ENCODE data around the gene GPC6. TPM values are rescaled to one million over a fixed set of nuclear protein-coding genes. Genes with fewer than 3 reads are reported as not detected.
A peak's percentile ranks its signal among the peaks of the same experiment; 100 is the strongest.

Gene GPC6
- polyA plus RNA-seq, 4 donors, result 0.22 to 45.0 (median 1.4) TPM

DNA sequence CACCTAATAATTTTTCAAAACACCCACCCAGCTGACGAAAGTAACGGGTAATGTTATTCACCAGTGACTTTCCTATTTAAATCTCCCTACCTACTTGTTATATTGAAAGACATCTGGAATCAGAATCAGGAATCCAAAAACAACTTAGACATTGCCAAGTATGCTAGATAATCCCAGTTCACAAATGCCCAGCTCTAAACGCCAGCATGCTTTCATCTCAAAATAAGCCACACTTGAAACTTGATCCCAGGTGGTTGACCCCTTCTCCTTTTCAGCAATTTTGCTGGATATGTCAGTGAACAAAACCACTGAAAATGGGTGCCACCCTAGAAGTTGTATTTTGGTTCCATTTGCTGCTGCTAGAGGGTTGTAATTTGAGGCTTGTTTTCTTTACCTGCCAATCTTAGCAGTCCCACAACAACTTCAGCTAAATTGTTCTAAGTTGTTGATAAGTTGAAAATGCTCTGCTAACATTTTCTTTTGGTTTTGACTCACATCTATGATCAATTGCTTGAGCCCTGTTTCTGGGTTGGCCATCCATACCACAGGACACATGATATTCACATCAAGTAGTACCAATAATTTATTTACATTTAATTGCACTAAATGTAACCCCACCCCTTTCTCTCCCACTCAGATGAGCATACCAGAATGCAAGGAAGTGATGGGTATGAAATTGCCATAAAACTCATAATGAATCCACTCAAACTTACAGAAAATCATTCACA lies 1186.4 kb downstream of the GPC6 start:
- 51 to 87% (median 68%) methylated on average over 3 of the region's 3 CpGs for WGBS, 3 donors

DNA sequence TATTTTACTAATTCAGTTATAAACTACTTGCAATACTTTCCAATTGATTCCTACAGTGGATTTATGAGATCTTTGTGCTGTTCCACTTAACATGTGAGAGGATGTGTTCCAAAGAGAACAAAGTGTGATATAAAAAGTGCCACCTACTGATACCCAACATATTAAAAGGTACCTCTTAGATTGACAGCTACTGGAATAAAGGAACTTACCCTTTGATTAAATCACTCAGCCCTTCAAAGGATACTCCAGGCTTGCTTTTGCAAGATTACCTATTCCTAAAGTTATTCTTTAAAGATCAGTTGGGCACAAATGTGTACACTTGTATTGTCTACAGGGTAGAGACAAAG lies 1187.0 kb downstream of the GPC6 start:
- H3K4me1 ChIP-seq (ENCODE audit: control insufficient read depth in 3 of 3, insufficient read depth in 2 of 3, low read depth in 1 of 3, low read length in 2 of 3), result peaks cover 0 to 28% (median 0%) of the 10 kb centered on the region in 3 donors
- DNase-seq (no peak), FAIRE-seq (no peak)
- H3K4me3 ChIP-seq (ENCODE audit: low read depth in 1 of 3, low read length in 3 of 3), result no peak overlapping the region
- peaks cover 0 to 4% of the 10 kb centered on the region in 2 donors for H3K9me3 ChIP-seq (ENCODE audit: control insufficient read depth in 2 of 2, insufficient read depth in 1 of 2, low read depth in 1 of 2, low read length in 1 of 2)
- H3K27me3 ChIP-seq (ENCODE audit: control insufficient read depth in 3 of 3, insufficient read depth in 3 of 3, low read length in 3 of 3), result peaks cover 0 to 3% (median 0%) of the 10 kb centered on the region in 3 donors
- no peaks in the 10 kb centered on the region for H3K36me3 ChIP-seq (ENCODE audit: control insufficient read depth in 3 of 3, insufficient read depth in 2 of 3, low read depth in 1 of 3, low read length in 3 of 3)
- H3K27ac ChIP-seq (ENCODE audit: low read depth in 1 of 3, low read length in 2 of 3), result no peak overlapping the region

More for the DNA sequence above, 1186.4 kb downstream of the GPC6 start:
- FAIRE-seq (no peak), DNase-seq (no peak)
- H3K4me1 ChIP-seq (ENCODE audit: control insufficient read depth in 3 of 3, insufficient read depth in 2 of 3, low read depth in 1 of 3, low read length in 2 of 3), result peaks cover 0 to 28% (median 0%) of the 10 kb centered on the region in 3 donors
- H3K4me3 ChIP-seq (ENCODE audit: low read depth in 1 of 3, low read length in 3 of 3), result no peak overlapping the region
- no peak overlapping the region for H3K27ac ChIP-seq (ENCODE audit: low read depth in 1 of 3, low read length in 2 of 3)
- H3K36me3 ChIP-seq (ENCODE audit: control insufficient read depth in 3 of 3, insufficient read depth in 2 of 3, low read depth in 1 of 3, low read length in 3 of 3), result no peaks in the 10 kb centered on the region
- peaks cover 0 to 3% (median 0%) of the 10 kb centered on the region in 3 donors for H3K27me3 ChIP-seq (ENCODE audit: control insufficient read depth in 3 of 3, insufficient read depth in 3 of 3, low read length in 3 of 3)
- peaks cover 0 to 4% of the 10 kb centered on the region in 2 donors for H3K9me3 ChIP-seq (ENCODE audit: control insufficient read depth in 2 of 2, insufficient read depth in 1 of 2, low read depth in 1 of 2, low read length in 1 of 2)

DNA sequence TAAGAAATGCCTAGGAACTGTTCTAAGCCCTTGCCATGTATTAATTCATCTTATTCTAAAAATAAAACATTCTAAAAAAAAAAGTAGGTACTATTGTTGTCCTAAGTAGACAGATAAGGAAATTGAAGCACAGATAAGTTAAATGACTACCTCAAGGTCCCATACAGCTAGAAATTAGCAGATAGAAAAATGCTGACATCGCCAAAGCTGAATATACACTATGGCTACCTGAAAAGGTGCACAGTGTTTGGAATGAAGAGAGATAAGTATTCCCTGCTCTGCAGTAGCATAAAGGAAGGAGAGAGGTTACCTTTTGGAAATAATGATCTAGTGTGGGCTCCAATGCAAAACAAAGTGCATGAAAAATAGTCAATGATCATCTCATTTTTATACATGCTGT lies 1187.5 kb downstream of the GPC6 start:
- H3K27me3 ChIP-seq (ENCODE audit: control insufficient read depth in 3 of 3, insufficient read depth in 3 of 3, low read length in 3 of 3), result peaks cover 0 to 3% (median 0%) of the 10 kb centered on the region in 3 donors
- peak in 1 of 2 donors; percentile 2 for DNase-seq
- no peak overlapping the region for H3K27ac ChIP-seq (ENCODE audit: low read depth in 1 of 3, low read length in 2 of 3)
- no peak for FAIRE-seq
- H3K36me3 ChIP-seq (ENCODE audit: control insufficient read depth in 3 of 3, insufficient read depth in 2 of 3, low read depth in 1 of 3, low read length in 3 of 3), result no peaks in the 10 kb centered on the region
- peaks cover 0 to 28% (median 0%) of the 10 kb centered on the region in 3 donors for H3K4me1 ChIP-seq (ENCODE audit: control insufficient read depth in 3 of 3, insufficient read depth in 2 of 3, low read depth in 1 of 3, low read length in 2 of 3)
- peaks cover 0 to 1% of the 10 kb centered on the region in 2 donors for H3K9me3 ChIP-seq (ENCODE audit: control insufficient read depth in 2 of 2, insufficient read depth in 1 of 2, low read depth in 1 of 2, low read length in 1 of 2)
- 22 to 75% (median 43%) methylated on average over 1 of the region's 1 CpG for WGBS, 3 donors
- H3K4me3 ChIP-seq (ENCODE audit: low read depth in 1 of 3, low read length in 3 of 3), result no peak overlapping the region

DNA sequence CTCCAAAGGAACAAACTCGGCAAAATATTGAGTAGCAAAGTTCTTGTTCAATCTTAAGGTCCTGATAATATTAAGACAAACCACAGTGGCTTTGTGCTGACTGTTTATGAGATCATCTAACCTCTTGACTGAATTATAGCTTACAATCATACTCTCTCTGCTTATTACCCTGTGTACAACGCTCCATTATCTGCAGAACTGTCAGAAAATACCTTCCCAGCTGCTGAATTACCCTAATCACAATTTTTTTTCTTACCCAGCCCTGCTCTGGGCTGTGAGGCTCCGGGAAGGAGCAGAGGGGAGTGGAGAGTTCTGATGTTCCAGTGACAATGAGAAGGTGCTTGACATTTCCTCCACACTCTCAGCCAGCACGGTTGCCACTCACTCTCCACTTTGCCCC lies 1188.1 kb downstream of the GPC6 start:
- H3K4me1 ChIP-seq (ENCODE audit: control insufficient read depth in 3 of 3, insufficient read depth in 2 of 3, low read depth in 1 of 3, low read length in 2 of 3), result peaks cover 0 to 28% (median 0%) of the 10 kb centered on the region in 3 donors
- H3K27ac ChIP-seq (ENCODE audit: low read depth in 1 of 3, low read length in 2 of 3), result peak overlapping the region in 1 of 3 donors; percentile 55
- H3K27me3 ChIP-seq (ENCODE audit: control insufficient read depth in 3 of 3, insufficient read depth in 3 of 3, low read length in 3 of 3), result peaks cover 0 to 3% (median 0%) of the 10 kb centered on the region in 3 donors
- no peaks in the 10 kb centered on the region for H3K9me3 ChIP-seq (ENCODE audit: control insufficient read depth in 2 of 2, insufficient read depth in 1 of 2, low read depth in 1 of 2, low read length in 1 of 2)
- DNase-seq, result peak in 1 of 2 donors; percentile 45
- no peaks in the 10 kb centered on the region for H3K36me3 ChIP-seq (ENCODE audit: control insufficient read depth in 3 of 3, insufficient read depth in 2 of 3, low read depth in 1 of 3, low read length in 3 of 3)
- WGBS, 3 donors, result 13 to 32% (median 18%) methylated on average over 4 of the region's 4 CpGs
- FAIRE-seq, result no peak
- H3K4me3 ChIP-seq (ENCODE audit: low read depth in 1 of 3, low read length in 3 of 3), result no peak overlapping the region

DNA sequence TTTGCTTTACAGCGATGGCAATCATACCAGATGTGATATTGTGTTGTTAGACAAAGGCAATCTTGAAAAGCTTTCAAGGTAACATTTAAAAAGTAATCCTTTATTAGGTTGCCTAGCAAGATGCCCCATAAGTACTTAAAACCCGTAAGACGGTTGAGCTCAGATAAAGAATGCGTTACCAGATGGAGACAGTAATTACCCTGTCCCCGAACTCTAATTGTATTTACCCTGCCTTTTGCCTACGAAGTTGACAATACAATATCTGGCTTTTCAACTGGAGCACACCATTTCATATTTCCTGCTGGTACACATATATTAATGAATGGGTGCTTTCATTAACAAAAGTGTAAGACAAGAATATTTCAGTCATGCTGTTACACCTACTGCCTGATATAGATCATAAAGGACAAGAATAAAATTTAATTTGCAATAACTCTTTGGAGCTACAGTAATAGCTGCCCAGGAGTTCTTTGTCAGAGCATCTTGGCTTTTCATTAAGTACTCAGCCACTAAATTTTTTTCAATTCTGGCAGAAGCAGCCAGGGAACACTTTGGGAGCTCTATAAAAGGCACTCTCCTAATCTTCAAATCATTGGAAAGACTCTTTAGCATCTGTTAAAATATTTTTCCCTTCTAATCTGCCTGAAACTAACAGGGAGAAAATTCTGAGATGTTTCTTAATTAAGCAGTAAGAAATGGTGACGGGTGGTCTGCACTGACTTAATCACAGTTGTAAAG lies 1189.1 kb downstream of the GPC6 start:
- no peak overlapping the region for H3K4me3 ChIP-seq (ENCODE audit: low read depth in 1 of 3, low read length in 3 of 3)
- H3K36me3 ChIP-seq (ENCODE audit: control insufficient read depth in 3 of 3, insufficient read depth in 2 of 3, low read depth in 1 of 3, low read length in 3 of 3), result no peaks in the 10 kb centered on the region
- FAIRE-seq (no peak), DNase-seq (no peak)
- WGBS, 3 donors, result 27 to 48% (median 42%) methylated on average over 7 of the region's 7 CpGs
- peak overlapping the region in 1 of 3 donors; percentile 30 for H3K27ac ChIP-seq (ENCODE audit: low read depth in 1 of 3, low read length in 2 of 3)
- H3K4me1 ChIP-seq (ENCODE audit: control insufficient read depth in 3 of 3, insufficient read depth in 2 of 3, low read depth in 1 of 3, low read length in 2 of 3), result peaks cover 0 to 28% (median 0%) of the 10 kb centered on the region in 3 donors
- peaks cover 0 to 3% (median 0%) of the 10 kb centered on the region in 3 donors for H3K27me3 ChIP-seq (ENCODE audit: control insufficient read depth in 3 of 3, insufficient read depth in 3 of 3, low read length in 3 of 3)
- H3K9me3 ChIP-seq (ENCODE audit: control insufficient read depth in 2 of 2, insufficient read depth in 1 of 2, low read depth in 1 of 2, low read length in 1 of 2), result no peaks in the 10 kb centered on the region

DNA sequence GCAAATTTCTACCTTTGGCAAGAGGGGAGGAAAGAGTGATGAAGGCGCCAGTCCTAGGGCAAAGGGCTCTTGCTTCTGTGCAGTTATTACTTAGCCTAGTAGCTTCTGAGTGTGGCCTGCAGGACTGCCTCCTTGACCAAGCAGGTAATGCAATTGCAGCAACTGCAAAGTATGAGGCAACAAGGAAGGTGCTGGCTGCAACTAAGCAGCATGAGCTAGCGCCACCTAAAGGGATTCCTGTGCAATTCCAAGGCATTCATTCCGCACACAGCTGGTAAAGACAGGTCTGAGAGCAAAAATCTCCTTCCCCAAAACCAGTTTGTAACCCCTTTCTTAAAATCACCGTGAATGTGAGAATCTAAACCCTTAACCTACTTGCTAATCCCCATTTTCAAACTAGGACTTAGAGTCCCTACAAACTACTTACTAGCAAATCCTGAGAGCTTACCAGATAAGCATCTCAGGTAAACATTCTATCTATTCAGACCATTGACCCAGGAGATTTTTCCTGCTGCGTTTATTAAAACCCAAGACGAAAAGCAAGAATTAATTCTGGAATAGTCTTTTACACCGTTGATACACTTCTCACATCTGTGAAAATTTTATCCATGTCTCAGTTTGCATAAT lies 1190.0 kb downstream of the GPC6 start:
- FAIRE-seq, result no peak
- H3K9me3 ChIP-seq (ENCODE audit: control insufficient read depth in 2 of 2, insufficient read depth in 1 of 2, low read depth in 1 of 2, low read length in 1 of 2), result peaks cover 0 to 3% of the 10 kb centered on the region in 2 donors
- H3K4me1 ChIP-seq (ENCODE audit: control insufficient read depth in 3 of 3, insufficient read depth in 2 of 3, low read depth in 1 of 3, low read length in 2 of 3), result peaks cover 0 to 28% (median 0%) of the 10 kb centered on the region in 3 donors
- H3K27ac ChIP-seq (ENCODE audit: low read depth in 1 of 3, low read length in 2 of 3), result peak overlapping the region in 1 of 3 donors; percentile 30
- WGBS, 3 donors, result 38 to 56% (median 45%) methylated on average over 7 of the region's 7 CpGs
- peaks cover 0 to 3% (median 0%) of the 10 kb centered on the region in 3 donors for H3K27me3 ChIP-seq (ENCODE audit: control insufficient read depth in 3 of 3, insufficient read depth in 3 of 3, low read length in 3 of 3)
- H3K4me3 ChIP-seq (ENCODE audit: low read depth in 1 of 3, low read length in 3 of 3), result no peak overlapping the region
- no peaks in the 10 kb centered on the region for H3K36me3 ChIP-seq (ENCODE audit: control insufficient read depth in 3 of 3, insufficient read depth in 2 of 3, low read depth in 1 of 3, low read length in 3 of 3)
- peak; percentile 16 to 68 for DNase-seq

DNA sequence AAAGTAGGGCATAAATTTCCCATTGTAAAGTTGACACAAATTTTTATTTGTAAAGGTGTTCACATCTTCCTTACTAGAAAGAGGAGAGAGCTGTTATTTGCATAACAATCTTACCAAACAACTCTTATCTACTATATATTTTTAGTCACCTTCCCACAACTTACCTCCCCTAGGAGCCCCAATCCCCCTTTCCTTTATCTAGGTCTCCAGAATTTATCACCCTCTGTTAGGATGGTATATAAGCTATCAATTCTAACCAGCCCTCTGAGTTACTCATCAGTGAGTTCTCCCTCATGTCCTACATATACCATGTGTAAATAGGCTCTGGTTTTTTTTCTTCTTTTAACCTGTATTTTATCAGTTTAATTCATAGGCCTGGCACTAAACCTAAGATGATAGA lies 1190.7 kb downstream of the GPC6 start:
- Histone ChIP-seq H3K27ac (ENCODE audit: low read depth in 1 of 3, low read length in 2 of 3) (no peak overlapping the region), H3K4me1 (ENCODE audit: control insufficient read depth in 3 of 3, insufficient read depth in 2 of 3, low read depth in 1 of 3, low read length in 2 of 3) (peaks cover 0 to 28% (median 0%) of the 10 kb centered on the region in 3 donors), H3K9me3 (ENCODE audit: control insufficient read depth in 2 of 2, insufficient read depth in 1 of 2, low read depth in 1 of 2, low read length in 1 of 2) (peaks cover 0 to 5% of the 10 kb centered on the region in 2 donors), H3K4me3 (ENCODE audit: low read depth in 1 of 3, low read length in 3 of 3) (no peak overlapping the region), H3K36me3 (ENCODE audit: control insufficient read depth in 3 of 3, insufficient read depth in 2 of 3, low read depth in 1 of 3, low read length in 3 of 3) (no peaks in the 10 kb centered on the region), H3K27me3 (ENCODE audit: control insufficient read depth in 3 of 3, insufficient read depth in 3 of 3, low read length in 3 of 3) (peaks cover 0 to 3% (median 0%) of the 10 kb centered on the region in 3 donors)
- FAIRE-seq, result no peak
- DNase-seq, result no peak

GRCh38 chr13:94419304-94419924 lies 1192.8 kb downstream of the GPC6 start:
- DNase-seq (no peak), FAIRE-seq (no peak)
- Histone ChIP-seq H3K36me3 (ENCODE audit: control insufficient read depth in 3 of 3, insufficient read depth in 2 of 3, low read depth in 1 of 3, low read length in 3 of 3) (no peaks in the 10 kb centered on the region), H3K4me3 (ENCODE audit: low read depth in 1 of 3, low read length in 3 of 3) (no peak overlapping the region), H3K27ac (ENCODE audit: low read depth in 1 of 3, low read length in 2 of 3) (no peak overlapping the region), H3K27me3 (ENCODE audit: control insufficient read depth in 3 of 3, insufficient read depth in 3 of 3, low read length in 3 of 3) (peaks cover 0 to 3% (median 0%) of the 10 kb centered on the region in 3 donors), H3K4me1 (ENCODE audit: control insufficient read depth in 3 of 3, insufficient read depth in 2 of 3, low read depth in 1 of 3, low read length in 2 of 3) (peaks cover 0 to 27% (median 0%) of the 10 kb centered on the region in 3 donors), H3K9me3 (ENCODE audit: control insufficient read depth in 2 of 2, insufficient read depth in 1 of 2, low read depth in 1 of 2, low read length in 1 of 2) (peaks cover 0 to 5% of the 10 kb centered on the region in 2 donors)
- WGBS, 3 donors, result 50 to 63% (median 57%) methylated on average over 1 of the region's 1 CpG

Data from small intestine (tissue), 7 donors.